Suprapubic skin (tissue), 4 donors: ENCODE results near the gene MUSK. TPM values are rescaled to one million over a fixed set of nuclear protein-coding genes. Genes with fewer than 3 reads are reported as not detected.

Experiments
- DNase-seq, 2 donors: peaks; one replicate each; pipeline ENCODE4 v3.0.0-alpha.2; 2019; ENCODE audit warnings: low spot score in 2 of 2
- H3K27ac ChIP-seq: fragments of 200-600 bp; sonication (generic); one replicate; pipeline ENCODE4 v1.5.1; 2019
- H3K27me3 ChIP-seq: fragments of 200-600 bp; sonication (generic); one replicate; pipeline ENCODE4 v1.5.1; 2019
- H3K36me3 ChIP-seq: fragments of 200-600 bp; sonication (generic); one replicate; pipeline ENCODE4 v1.5.1; 2019
- H3K4me1 ChIP-seq: fragments of 200-600 bp; sonication (generic); one replicate; pipeline ENCODE4 v1.5.1; 2019
- H3K4me3 ChIP-seq: fragments of 200-600 bp; sonication (generic); one replicate; pipeline ENCODE4 v1.5.1; 2019; ENCODE audit warnings: mild to moderate bottlenecking
- H3K9me3 ChIP-seq: fragments of 200-600 bp; sonication (generic); one replicate; pipeline ENCODE4 v1.5.1; 2019
- CTCF ChIP-seq, 2 donors: fragments of 200-600 bp in 1 of 2; fragments of 450-650 bp in 1 of 2; sonication (generic) in 1 of 2; IDR thresholded peaks; one replicate each; pipeline ENCODE4 v1.5.1; 2016 to 2019; ENCODE audit warnings: antibody characterized with exemption in 2 of 2, mild to moderate bottlenecking in 1 of 2, moderate library complexity in 1 of 2
- EP300 ChIP-seq: sonication (generic); formaldehyde crosslinking; IDR thresholded peaks from one replicate; pipeline ENCODE4 v1.6.1; 2017; ENCODE audit warnings: antibody characterized with exemption
- POLR2A ChIP-seq, 2 donors: fragments of 450-650 bp; IDR thresholded peaks; one replicate each; pipeline ENCODE4 v1.6.1; 2017; ENCODE audit warnings: antibody characterized with exemption in 2 of 2, mild to moderate bottlenecking in 2 of 2, moderate library complexity in 2 of 2
- POLR2AphosphoS5 ChIP-seq, 3 donors: sonication (generic); formaldehyde crosslinking; IDR thresholded peaks; one replicate each; pipeline ENCODE4 v1.6.1; 2017; ENCODE audit warnings: antibody characterized with exemption in 3 of 3
- WGBS: methylation state at CpG from one replicate; pipeline ENCODE4 v1.1.5; 2018; 5-methylcytosine and 5-hydroxymethylcytosine counted together
- total RNA-seq, 4 donors: library from RNA; depleted of rRNA; stranded (reverse); fragments of >200 nt; gene quantifications; one replicate each; pipeline ENCODE4 v1.1.0, GENCODE V29; 2016

Gene MUSK
- total RNA-seq, 4 donors from 2014 or later = 0.45 to 1.5 TPM; not detected in 2

- no peak for DNase-seq
- Histone ChIP-seq H3K4me3 (no peak overlapping the region), H3K9me3 (no peaks in the 10 kb centered on the region), H3K27me3 (no peaks in the 10 kb centered on the region), H3K27ac (no peak overlapping the region), H3K36me3 (no peaks in the 10 kb centered on the region), H3K4me1 (no peaks in the 10 kb centered on the region)
- no peak for TF ChIP-seq POLR2AphosphoS5 (IDR thresholded peaks at IDR 0.05)
- no peak for TF ChIP-seq EP300
- no peak for TF ChIP-seq CTCF (IDR thresholded peaks at IDR 0.05)
- no peak for TF ChIP-seq POLR2A (IDR thresholded peaks at IDR 0.05)
Observed at GRCh38 chr9:110788871-110789270, 120.3 kb downstream of the MUSK start.

GRCh38 chr9:110797611-110798010, 129.0 kb downstream of the MUSK start:
- no peaks in the 10 kb centered on the region for H3K36me3 ChIP-seq
- no peak for DNase-seq
- no peak overlapping the region for H3K27ac ChIP-seq
- 47% methylated on average over 2 of the region's 2 CpGs for WGBS
- no peaks in the 10 kb centered on the region for H3K27me3 ChIP-seq
- H3K4me3 ChIP-seq = no peak overlapping the region
- TF ChIP-seq EP300 (no peak), POLR2AphosphoS5 (IDR thresholded peaks at IDR 0.05) (no peak), POLR2A (IDR thresholded peaks at IDR 0.05) (no peak), CTCF (IDR thresholded peaks at IDR 0.05) (no peak)
- H3K4me1 ChIP-seq = no peaks in the 10 kb centered on the region
- H3K9me3 ChIP-seq = no peaks in the 10 kb centered on the region

GRCh38 chr9:110799396-110799795, 130.8 kb downstream of the MUSK start:
- Histone ChIP-seq H3K27me3 (no peaks in the 10 kb centered on the region), H3K9me3 (no peaks in the 10 kb centered on the region), H3K27ac (no peak overlapping the region), H3K4me1 (no peaks in the 10 kb centered on the region), H3K4me3 (no peak overlapping the region), H3K36me3 (no peaks in the 10 kb centered on the region)
- no peak for TF ChIP-seq CTCF (IDR thresholded peaks at IDR 0.05)
- no peak for DNase-seq
- WGBS = 23% methylated on average over 2 of the region's 2 CpGs

GRCh38 chr9:110801426-110801825, 132.8 kb downstream of the MUSK start:
- 63% methylated on average over 1 of the region's 1 CpG for WGBS
- H3K36me3 ChIP-seq = no peaks in the 10 kb centered on the region

GRCh38 chr9:110802416-110803035, 133.9 kb downstream of the MUSK start:
- no peak for DNase-seq
- TF ChIP-seq POLR2A (IDR thresholded peaks at IDR 0.05) = no peak
- no peak for TF ChIP-seq CTCF (IDR thresholded peaks at IDR 0.05)
- no peak for TF ChIP-seq POLR2AphosphoS5 (IDR thresholded peaks at IDR 0.05)
- no peak for TF ChIP-seq EP300
- H3K36me3 ChIP-seq = no peaks in the 10 kb centered on the region
- H3K4me3 ChIP-seq = no peak overlapping the region
- H3K4me1 ChIP-seq = no peaks in the 10 kb centered on the region
- H3K27ac ChIP-seq = peak overlapping the region; percentile 24
- no peaks in the 10 kb centered on the region for H3K9me3 ChIP-seq
- H3K27me3 ChIP-seq = no peaks in the 10 kb centered on the region
- 66% methylated on average over 6 of the region's 6 CpGs for WGBS

More at GRCh38 chr9:110801426-110801825, 132.8 kb downstream of the MUSK start:
- Histone ChIP-seq H3K4me1 (no peaks in the 10 kb centered on the region), H3K9me3 (no peaks in the 10 kb centered on the region), H3K27me3 (no peaks in the 10 kb centered on the region), H3K27ac (no peak overlapping the region), H3K4me3 (no peak overlapping the region)
- TF ChIP-seq POLR2A (IDR thresholded peaks at IDR 0.05) = no peak
- TF ChIP-seq EP300 = no peak
- TF ChIP-seq POLR2AphosphoS5 (IDR thresholded peaks at IDR 0.05) = no peak
- TF ChIP-seq CTCF (IDR thresholded peaks at IDR 0.05) = no peak
- DNase-seq = no peak
